H1 (cell line): ENCODE results near the gene MYOCOS. TPM values are rescaled to one million over a fixed set of nuclear protein-coding genes. Genes with fewer than 3 reads are reported as not detected.

Source experiments
- CHD7 ChIP-seq: fragments of 300-600 bp; sonication (generic); IDR thresholded peaks from 2 replicates; pipeline ENCODE4 v1.7.1; 2012; ENCODE audit warnings: low read length, moderate library complexity, mild to moderate bottlenecking, inconsistent platforms; ENCODE audit not compliant: insufficient replicate concordance
- NANOG ChIP-seq: IDR thresholded peaks from 2 replicates; pipeline ENCODE4 v1.6.1; 2011; ENCODE audit warnings: low read length, low read depth, mild to moderate bottlenecking, inconsistent platforms; ENCODE audit not compliant: insufficient read depth, poor library complexity, severe bottlenecking
- NRF1 ChIP-seq: IDR thresholded peaks from 2 replicates; pipeline ENCODE4 v1.6.1; 2011; ENCODE audit warnings: mild to moderate bottlenecking, low read depth, low read length, improper control_type of control experiment
- polyA plus RNA-seq, 7 experiments: library from polyadenylated mRNA; depleted of rRNA in 3 of 7; stranded (reverse) in 5 of 7; unstranded in 2 of 7; fragments of >200 nt in 5 of 7; fragments of 200-250 nt in 2 of 7; gene quantifications; 1 replicate in 5 of 7; 2 replicates in 1 of 7; 4 replicates in 1 of 7; pipeline versions ENCODE4 v1.2.1 to v1.2.3, GENCODE V29; 2011 to 2013; ENCODE audit warnings: missing spikeins in 2 of 7, mixed read lengths in 2 of 7
- total RNA-seq: library from RNA; stranded (reverse); fragmentation: NEBNext Ultra II Directional; extraction: Animal tissue kit (Norgen Biotek cat#: 25700); gene quantifications from 2 replicates; pipeline ENCODE4 v1.2.1, GENCODE V29; 2021
- TF ChIP-seq, protein P1 (sequence below): IDR thresholded peaks from 2 replicates; pipeline ENCODE4 v1.6.1; 2011; ENCODE audit warnings: low read depth, mild to moderate bottlenecking, low read length; ENCODE audit not compliant: insufficient read depth

MYOCOS gene
- total and polyA plus RNA-seq, 2 of the 8 experiments (the other 6 are each of a cell fraction or from before 2014, with no cell fraction given): not detected

- TF ChIP-seq CHD7: no peak
- TF ChIP-seq NRF1: no peak
- TF ChIP-seq, protein P1, sequence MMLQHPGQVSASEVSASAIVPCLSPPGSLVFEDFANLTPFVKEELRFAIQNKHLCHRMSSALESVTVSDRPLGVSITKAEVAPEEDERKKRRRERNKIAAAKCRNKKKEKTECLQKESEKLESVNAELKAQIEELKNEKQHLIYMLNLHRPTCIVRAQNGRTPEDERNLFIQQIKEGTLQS: no peak
- TF ChIP-seq NANOG: no peak
Measured at GRCh38 chr1:171590022-171590421, 32.0 kb upstream of the MYOCOS start (continued).
